Activated T-cell treated with anti-CD3 and anti-CD28 coated beads, Interleukin-2, amount 50 U/mL, for 4 hours (primary cell): Measurements from ENCODE around the gene MAN1B1. TPM values are rescaled to one million over a fixed set of nuclear protein-coding genes. Genes with fewer than 3 reads are reported as not detected.
A peak's percentile ranks its signal among the peaks of the same experiment; 100 is the strongest.

Experiments
- ATAC-seq, 2 donors: fragments of 200-7000 bp; cut with Tn5 transposase; one replicate each; pipeline ENCODE4 v1.10.0; 2021
- DNase-seq: peaks from one replicate; pipeline ENCODE4 v3.0.0-alpha.2; 2020
- H3K27me3 Mint-ChIP-seq: one replicate; pipeline ENCODE4 v1.8.0; 2021; ENCODE audit warnings: low read depth, mixed read lengths
- H3K36me3 Mint-ChIP-seq: one replicate; pipeline ENCODE4 v1.8.0; 2022; ENCODE audit warnings: mixed read lengths; ENCODE audit not compliant: insufficient read depth
- H3K4me1 Mint-ChIP-seq: one replicate; pipeline ENCODE4 v1.8.0; 2021; ENCODE audit warnings: low read depth, mixed read lengths
- H3K4me3 Mint-ChIP-seq: one replicate; pipeline ENCODE4 v1.8.0; 2021; ENCODE audit warnings: mild to moderate bottlenecking, moderate library complexity, mixed read lengths
- H3K9me3 Mint-ChIP-seq: one replicate; pipeline ENCODE4 v1.8.0; 2021; ENCODE audit warnings: mixed read lengths
- total RNA-seq, 3 donors: library from RNA; stranded (reverse); gene quantifications; one replicate each; pipeline ENCODE4 v1.2.1, GENCODE V29; 2021

Gene MAN1B1
- total RNA-seq, 3 donors from 2014 or later: 30.7 to 34.0 (median 33.5) TPM

DNA sequence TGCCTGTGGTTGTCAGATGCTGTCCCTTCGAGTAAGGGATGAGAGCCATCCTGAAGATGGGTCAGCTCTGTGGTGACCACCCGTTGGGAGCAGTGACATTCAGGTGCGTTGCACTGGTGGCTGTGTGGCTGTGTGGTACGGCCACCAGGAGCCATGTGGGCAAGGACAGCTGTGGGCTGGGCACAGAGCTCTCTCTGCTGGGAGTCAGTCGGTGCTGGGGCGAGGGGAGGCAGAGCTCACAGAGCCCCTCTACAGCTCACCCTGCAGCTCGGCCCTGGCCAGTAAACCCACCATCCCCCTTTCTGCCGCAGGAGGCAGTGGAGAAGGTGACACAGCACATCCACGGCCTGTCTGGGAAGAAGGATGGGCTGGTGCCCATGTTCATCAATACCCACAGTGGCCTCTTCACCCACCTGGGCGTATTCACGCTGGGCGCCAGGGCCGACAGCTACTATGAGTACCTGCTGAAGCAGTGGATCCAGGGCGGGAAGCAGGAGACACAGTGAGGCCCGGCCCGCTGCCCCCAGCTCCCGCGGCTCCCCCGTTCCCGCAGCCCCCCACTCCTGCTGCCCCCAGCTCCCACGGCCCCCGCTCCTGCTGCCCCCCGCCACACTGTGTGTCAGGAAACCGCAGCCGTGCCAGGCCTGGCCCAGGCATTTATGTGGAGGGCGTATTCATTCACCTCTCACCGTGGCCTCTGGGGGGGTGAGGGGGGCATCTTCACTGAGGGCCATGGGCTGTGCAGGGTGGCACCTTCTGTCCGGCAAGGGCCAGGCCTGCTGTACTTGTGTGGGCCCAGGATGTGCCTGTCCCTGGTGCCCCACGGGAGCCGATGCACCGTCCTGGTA lies 19.3 kb downstream of the MAN1B1 start:
- no peak for ATAC-seq
- peaks cover 4% of the 10 kb centered on the region for H3K36me3 Mint-ChIP-seq

DNA sequence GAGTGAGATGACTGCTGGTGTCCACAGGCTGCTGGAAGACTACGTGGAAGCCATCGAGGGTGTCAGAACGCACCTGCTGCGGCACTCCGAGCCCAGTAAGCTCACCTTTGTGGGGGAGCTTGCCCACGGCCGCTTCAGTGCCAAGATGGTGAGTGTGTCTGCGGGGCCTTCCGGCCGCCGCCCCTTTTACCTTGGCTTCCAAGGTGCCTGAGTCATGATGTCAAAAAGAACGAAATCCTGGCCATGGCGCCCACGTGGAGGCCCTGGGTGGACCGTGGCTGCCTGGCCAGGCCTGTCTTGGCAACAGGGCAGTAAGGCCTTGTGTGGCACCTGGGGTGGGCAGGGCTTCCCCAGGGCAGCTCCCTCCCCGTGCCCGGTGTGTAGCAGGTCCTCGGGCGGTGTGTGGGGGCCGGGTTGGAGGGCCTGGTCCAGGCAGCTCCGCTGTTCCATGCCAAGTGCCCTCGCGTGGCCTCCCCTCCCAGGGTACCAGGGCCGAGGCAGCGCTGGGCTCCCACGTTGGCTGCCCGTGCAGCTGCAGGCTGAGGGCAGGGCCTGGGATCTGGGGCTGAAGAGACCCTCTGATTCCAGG lies 20.0 kb downstream of the MAN1B1 start:
- DNase-seq (no peak), ATAC-seq (no peak)
- Mint-ChIP-seq H3K36me3 (peaks cover 4% of the 10 kb centered on the region), H3K4me1 (no peaks in the 10 kb centered on the region), H3K4me3 (no peak overlapping the region), H3K9me3 (no peaks in the 10 kb centered on the region), H3K27me3 (no peaks in the 10 kb centered on the region)

More for the DNA sequence above, 19.3 kb downstream of the MAN1B1 start:
- H3K4me1 Mint-ChIP-seq: no peaks in the 10 kb centered on the region
- no peaks in the 10 kb centered on the region for H3K9me3 Mint-ChIP-seq
- DNase-seq: no peak
- H3K4me3 Mint-ChIP-seq: no peak overlapping the region
- no peaks in the 10 kb centered on the region for H3K27me3 Mint-ChIP-seq

DNA sequence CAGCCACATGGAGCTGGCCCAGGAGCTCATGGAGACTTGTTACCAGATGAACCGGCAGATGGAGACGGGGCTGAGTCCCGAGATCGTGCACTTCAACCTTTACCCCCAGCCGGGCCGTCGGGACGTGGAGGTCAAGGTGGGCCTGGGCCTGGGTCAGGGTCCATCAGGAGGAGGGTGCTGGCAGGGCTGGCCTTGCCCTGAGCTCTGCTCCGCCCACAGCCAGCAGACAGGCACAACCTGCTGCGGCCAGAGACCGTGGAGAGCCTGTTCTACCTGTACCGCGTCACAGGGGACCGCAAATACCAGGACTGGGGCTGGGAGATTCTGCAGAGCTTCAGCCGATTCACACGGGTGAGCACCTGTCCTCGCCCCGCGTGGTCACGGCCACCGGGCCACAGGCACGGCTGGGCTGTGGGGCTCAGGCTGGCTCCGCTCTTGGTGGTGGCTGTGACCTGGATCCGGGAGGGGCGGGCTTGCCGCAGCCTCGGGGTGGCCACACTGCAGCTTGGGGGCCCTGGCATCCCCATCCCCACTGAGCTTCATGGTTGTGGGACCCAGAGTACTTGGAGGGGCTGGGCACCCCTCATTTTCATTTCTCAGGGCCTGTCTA lies 20.6 kb downstream of the MAN1B1 start:
- Mint-ChIP-seq H3K27me3 (no peaks in the 10 kb centered on the region), H3K4me3 (no peak overlapping the region), H3K36me3 (peaks cover 4% of the 10 kb centered on the region), H3K4me1 (no peaks in the 10 kb centered on the region), H3K9me3 (no peaks in the 10 kb centered on the region)
- DNase-seq (no peak), ATAC-seq (no peak)

DNA sequence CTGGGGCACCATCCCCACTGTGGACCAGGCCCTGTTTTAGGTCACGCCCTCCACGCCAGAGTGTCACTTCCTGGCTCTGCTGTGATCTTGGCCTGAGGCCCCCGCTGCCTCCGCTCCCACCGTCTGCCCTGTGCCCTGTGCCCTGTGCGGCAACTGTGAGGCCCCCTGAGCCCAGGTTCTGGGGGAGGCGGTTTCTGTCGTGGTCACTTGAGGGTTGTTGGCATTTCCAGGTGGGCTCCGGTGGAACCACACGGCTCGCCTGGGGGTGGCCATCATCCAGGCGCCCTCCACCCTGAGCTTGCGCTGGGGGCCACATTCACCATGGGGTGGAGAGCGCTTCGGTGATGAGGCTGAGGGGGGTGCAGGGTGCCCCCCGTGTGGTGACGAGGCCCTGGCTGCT lies 21.2 kb downstream of the MAN1B1 start:
- no peak for DNase-seq
- H3K27me3 Mint-ChIP-seq: no peaks in the 10 kb centered on the region
- peaks cover 2% of the 10 kb centered on the region for H3K4me1 Mint-ChIP-seq
- no peaks in the 10 kb centered on the region for H3K9me3 Mint-ChIP-seq
- H3K4me3 Mint-ChIP-seq: no peak overlapping the region
- H3K36me3 Mint-ChIP-seq: peaks cover 4% of the 10 kb centered on the region
- no peak for ATAC-seq

DNA sequence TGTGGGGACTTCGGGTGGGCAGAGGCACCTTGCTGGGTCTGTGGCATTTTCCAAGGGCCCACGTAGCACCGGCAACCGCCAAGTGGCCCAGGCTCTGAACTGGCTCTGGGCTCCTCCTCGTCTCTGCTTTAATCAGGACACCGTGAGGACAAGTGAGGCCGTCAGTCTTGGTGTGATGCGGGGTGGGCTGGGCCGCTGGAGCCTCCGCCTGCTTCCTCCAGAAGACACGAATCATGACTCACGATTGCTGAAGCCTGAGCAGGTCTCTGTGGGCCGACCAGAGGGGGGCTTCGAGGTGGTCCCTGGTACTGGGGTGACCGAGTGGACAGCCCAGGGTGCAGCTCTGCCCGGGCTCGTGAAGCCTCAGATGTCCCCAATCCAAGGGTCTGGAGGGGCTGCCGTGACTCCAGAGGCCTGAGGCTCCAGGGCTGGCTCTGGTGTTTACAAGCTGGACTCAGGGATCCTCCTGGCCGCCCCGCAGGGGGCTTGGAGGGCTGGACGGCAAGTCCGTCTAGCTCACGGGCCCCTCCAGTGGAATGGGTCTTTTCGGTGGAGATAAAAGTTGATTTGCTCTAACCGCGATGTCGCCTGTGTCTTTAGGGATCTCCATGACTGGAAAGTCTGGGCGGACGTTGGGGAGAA lies 21.9 kb downstream of the MAN1B1 start:
- H3K9me3 Mint-ChIP-seq: no peaks in the 10 kb centered on the region
- no peaks in the 10 kb centered on the region for H3K27me3 Mint-ChIP-seq
- DNase-seq: no peak
- peaks cover 2% of the 10 kb centered on the region for H3K4me1 Mint-ChIP-seq
- no peak for ATAC-seq
- peaks cover 4% of the 10 kb centered on the region for H3K36me3 Mint-ChIP-seq
- no peak overlapping the region for H3K4me3 Mint-ChIP-seq

DNA sequence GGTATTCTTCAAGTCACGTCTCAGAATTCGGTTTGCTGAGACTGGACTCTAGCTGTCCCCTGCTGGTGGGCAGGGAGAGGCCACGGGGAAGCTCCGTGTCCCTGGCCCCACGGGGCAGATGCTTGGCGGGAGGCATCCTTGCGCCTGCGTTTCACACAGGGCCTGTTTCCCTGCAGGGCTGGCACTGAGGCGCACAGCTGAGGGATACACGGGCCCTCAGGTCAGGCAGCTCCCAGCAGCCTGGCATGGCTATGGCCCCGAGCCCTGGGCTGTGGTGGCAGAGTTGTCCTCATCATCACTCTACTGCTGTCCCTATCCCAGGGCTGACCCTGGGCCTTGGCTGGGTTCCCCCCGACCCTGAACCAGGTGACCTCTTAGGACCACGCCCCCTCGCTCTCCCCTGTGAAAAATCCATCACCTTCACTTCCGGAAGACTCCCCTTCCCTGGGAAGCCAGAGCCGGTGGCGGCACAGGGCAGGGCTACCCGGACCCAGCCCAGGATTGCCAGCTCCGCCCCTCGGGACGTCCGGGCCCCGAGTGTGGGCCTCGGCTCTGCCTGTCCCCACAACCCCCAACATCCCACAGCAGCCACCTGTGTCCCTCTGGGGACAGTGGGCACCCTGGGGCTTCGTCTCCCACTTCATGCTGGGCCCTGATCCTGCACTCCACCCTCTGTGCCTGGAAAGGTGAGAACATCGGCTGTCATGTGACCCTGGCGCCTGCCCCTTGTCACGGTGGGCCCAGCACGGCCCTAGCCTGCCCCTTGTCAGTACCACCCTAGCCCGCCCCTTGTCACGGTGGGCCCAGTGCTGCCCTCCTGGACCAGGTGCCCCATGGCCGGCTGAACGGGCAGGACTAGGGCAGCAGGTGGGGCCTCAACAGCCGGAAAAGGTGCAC lies 22.7 kb downstream of the MAN1B1 start:
- Mint-ChIP-seq H3K9me3 (no peaks in the 10 kb centered on the region), H3K27me3 (no peaks in the 10 kb centered on the region), H3K4me3 (no peak overlapping the region), H3K36me3 (peaks cover 4% of the 10 kb centered on the region), H3K4me1 (peaks cover 2% of the 10 kb centered on the region)
- ATAC-seq: no peak
- DNase-seq: peak; percentile 5

DNA sequence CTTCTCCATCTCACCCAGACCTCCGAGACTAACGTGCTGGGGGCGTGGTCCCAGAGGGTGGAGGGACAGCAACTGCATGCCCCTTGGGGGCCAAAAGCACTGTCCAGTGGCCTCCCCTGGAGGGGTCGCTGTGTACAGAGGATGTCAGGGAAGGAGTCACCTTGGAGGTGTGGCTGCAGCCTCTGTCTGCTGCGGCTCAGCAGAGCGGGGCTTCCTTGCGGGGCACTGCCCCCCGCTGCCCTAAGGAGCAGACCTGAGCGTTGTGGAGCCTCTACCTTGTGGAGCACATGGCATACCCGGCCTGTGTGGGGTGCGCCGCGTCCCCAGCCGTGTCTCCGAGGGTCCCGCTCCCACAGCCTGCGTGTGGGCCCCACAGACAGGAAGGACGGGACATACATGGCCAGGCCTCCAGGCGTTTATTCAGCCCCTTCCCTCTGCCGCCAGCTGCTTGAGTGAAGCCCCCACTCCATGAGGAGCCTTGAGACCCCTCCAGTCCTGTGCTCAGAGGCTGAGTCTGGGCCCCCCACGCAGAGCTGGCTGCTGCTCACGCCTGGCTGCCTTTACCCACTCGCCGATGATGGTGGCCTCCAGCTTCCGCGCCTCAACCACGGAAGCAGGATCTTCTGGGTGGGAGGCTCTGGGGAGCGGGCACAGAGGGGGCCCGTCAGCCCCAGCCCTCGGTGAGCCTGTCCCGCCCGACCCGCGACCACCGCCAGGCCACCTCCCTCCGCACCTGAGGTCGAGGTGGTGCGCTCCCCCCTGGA lies 23.5 kb downstream of the MAN1B1 start:
- H3K27me3 Mint-ChIP-seq: no peaks in the 10 kb centered on the region
- H3K4me1 Mint-ChIP-seq: peaks cover 2% of the 10 kb centered on the region
- peaks cover 4% of the 10 kb centered on the region for H3K36me3 Mint-ChIP-seq
- H3K4me3 Mint-ChIP-seq: no peak overlapping the region
- no peak for ATAC-seq
- no peak for DNase-seq
- H3K9me3 Mint-ChIP-seq: no peaks in the 10 kb centered on the region

DNA sequence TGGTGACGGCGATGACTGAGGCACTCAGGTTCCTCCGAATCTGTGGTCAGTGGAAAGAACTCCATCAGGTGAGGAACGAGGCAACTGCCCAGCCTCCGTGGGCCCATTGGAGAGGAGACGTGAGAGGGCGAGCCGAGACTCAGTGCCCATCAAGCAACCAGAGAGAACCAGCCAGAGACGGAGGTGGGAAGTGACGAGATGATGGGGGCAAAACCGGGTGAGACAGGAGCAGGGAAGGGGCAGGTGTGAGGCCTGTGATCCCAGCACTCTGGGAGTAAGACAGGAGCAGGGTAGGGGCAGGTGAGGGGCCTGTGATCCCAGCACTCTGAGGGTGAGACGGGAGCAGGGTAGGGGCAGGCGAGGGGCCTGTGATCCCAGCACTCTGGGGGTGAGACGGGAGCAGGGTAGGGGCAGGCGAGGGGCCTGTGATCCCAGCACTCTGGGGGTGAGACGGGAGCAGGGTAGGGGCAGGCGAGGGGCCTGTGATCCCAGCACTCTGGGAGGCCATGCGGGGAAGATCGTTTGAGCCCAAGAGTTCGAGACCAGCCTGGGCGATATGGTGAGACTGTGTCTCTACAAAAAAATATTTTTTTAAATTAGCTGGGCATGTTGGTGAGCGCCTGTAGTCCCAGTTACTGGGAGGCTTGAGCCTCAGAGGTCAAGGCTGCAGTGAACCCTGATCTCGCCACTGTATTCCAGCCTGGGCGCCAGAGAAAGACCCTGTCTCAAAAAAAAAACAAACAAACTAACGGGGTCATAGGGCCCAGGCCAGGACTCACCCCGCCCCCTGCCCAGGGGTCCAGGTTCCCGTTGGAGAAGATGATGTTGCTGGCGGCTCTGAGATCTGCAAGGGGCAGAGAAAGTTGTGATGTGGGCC lies 24.4 kb downstream of the MAN1B1 start:
- H3K9me3 Mint-ChIP-seq: no peaks in the 10 kb centered on the region

DNA sequence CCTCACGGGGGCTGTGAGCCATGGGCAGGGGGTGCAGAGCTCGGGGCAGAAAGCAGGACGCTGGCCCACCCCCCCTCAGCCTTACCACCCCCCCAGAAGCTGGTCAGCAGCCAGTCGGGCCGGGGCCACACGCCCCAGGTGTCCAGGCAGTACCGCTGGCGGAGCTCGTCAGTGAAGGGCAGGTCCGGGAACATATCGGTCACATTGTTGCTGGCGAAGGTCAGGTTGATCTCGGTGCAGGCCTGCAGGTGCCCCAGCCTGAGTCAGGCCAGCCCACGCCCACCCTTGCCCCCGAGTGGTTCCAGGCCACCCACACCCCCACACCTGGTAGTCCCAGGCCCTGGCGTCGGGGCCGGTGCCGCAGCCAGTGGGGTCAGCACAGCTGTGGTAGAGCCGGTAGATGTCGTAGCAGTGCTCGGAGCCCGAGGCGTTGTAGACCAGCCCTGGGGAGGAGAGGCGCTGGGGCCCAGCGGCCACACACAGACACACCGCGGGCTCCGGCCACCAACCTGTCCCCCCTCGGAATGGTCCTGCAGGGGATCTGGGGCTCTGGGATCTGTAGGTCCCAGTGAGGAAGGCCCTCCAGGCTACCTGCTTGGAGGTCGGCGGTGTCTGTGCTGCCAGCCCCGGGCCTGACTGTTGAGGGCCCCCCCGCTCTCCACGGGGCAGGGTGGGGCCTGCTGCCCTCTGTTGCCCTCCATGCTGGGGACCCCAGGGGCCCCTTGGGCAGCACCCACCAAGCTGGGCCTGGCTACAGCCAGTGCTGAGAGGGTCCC lies 25.2 kb downstream of the MAN1B1 start:
- no peaks in the 10 kb centered on the region for H3K27me3 Mint-ChIP-seq
- H3K4me3 Mint-ChIP-seq: no peak overlapping the region
- H3K4me1 Mint-ChIP-seq: peaks cover 2% of the 10 kb centered on the region
- DNase-seq (no peak), ATAC-seq (no peak)
- H3K9me3 Mint-ChIP-seq: no peaks in the 10 kb centered on the region
- peaks cover 4% of the 10 kb centered on the region for H3K36me3 Mint-ChIP-seq

More for the DNA sequence above, 24.4 kb downstream of the MAN1B1 start:
- DNase-seq (no peak), ATAC-seq (no peak)
- no peaks in the 10 kb centered on the region for H3K27me3 Mint-ChIP-seq
- no peak overlapping the region for H3K4me3 Mint-ChIP-seq
- peaks cover 2% of the 10 kb centered on the region for H3K4me1 Mint-ChIP-seq
- H3K36me3 Mint-ChIP-seq: peaks cover 4% of the 10 kb centered on the region

DNA sequence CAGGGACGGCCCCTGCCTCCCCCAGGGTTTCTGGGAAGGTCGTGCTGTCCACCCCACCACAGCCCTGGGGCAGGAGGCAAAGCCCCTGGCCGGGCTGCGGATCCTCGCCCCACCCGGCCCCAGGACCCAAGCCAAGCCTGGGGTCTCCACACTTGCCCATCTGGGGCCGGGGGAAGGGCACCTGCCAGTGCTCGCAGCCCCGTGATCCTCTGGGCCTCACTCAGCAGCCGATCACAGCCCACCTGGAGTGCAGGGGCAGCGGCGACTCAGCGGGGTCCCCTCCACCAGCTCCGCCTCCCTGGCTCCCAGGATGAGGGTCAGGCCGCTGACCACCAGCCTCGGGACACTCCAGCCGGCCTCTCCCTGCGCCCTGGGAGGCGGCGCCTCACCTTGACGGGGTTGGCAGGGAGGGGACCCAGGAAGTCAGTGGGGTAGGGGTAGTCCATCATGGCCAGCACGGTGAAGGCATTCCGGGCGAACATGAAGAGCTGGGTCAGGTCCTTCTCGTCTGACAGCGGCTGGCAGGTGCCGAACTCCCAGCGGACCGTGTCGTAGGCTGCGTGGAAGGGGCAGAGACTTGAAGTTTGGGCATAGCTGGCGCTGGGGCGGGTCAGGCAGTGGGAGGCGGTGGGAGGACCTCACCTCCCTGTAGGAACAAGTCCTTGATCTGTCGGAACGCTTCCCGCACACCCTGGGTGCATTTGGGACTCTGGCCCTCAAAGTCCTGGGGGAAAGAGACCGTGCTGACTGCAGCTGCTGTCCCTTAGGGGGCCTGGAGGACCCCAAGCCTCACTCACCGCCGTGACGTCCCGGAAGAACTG lies 26.0 kb downstream of the MAN1B1 start:
- H3K4me1 Mint-ChIP-seq: peaks cover 2% of the 10 kb centered on the region
- H3K4me3 Mint-ChIP-seq: peak overlapping the region; percentile 79
- no peaks in the 10 kb centered on the region for H3K27me3 Mint-ChIP-seq
- no peaks in the 10 kb centered on the region for H3K9me3 Mint-ChIP-seq
- DNase-seq (no peak), ATAC-seq (no peak)
- peaks cover 4% of the 10 kb centered on the region for H3K36me3 Mint-ChIP-seq

DNA sequence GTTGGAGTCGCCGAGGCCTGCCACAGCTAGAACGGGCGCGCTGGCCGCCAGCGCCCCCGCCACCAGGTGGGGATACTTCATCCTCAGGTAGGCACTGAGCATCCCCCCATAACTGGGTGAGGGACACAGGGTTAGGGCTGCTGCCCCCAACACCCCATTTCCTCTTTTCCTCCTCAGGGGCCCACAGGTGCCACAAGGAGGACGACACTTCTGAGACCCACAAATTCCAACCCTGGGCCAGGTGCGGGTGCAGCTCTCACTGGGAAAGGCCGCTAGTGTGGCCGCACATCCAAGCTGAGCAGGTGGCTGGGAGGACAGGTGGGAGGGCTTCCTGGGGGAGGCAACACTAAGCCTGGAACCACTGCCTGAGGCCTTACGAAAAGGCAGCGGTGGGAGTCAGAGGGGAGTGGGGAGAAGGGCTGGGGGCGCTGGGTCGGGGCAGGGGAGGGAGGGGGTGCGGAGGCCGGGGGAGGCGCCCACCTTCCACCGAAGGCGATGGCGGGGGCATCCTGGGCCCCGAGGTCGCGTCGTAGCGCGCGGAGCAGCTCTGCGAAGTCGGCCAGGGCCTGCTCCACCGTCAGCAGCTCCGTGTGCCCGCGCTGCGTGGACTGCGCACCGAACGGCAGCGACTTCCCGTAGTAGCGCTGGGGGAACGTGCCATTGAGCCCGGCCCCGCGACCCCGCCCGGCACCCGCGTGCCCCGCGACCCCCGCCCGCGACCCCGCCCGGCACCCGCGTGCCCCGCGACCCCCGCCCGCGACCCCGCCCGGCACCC lies 26.8 kb downstream of the MAN1B1 start:
- no peaks in the 10 kb centered on the region for H3K9me3 Mint-ChIP-seq
- H3K27me3 Mint-ChIP-seq: no peaks in the 10 kb centered on the region
- peak overlapping the region; percentile 79 for H3K4me3 Mint-ChIP-seq
- DNase-seq (peak; percentile 29), ATAC-seq (peak; percentile 41 to 45)
- H3K4me1 Mint-ChIP-seq: peaks cover 2% of the 10 kb centered on the region
- H3K36me3 Mint-ChIP-seq: peaks cover 4% of the 10 kb centered on the region
